GM18909 (cell line): ENCODE results near the gene OSER1.
"Not testable (repeated sequence)": the region's sequence is repeated elsewhere in the genome, so short reads cannot be mapped to it uniquely, and the experiment has no call there.

Source experiments
- ATAC-seq: cut with Tn5 transposase; IDR thresholded peaks from one replicate; pipeline ENCODE4 v1.9.1; 2021; ENCODE audit warnings: mild to moderate bottlenecking; ENCODE audit not compliant: unreplicated experiment, poor library complexity

Gene OSER1

GRCh38 chr20:44204156-44204831, 6.3 kb downstream of the OSER1 start:
- ATAC-seq = no peak

GRCh38 chr20:44203161-44203560, 7.4 kb downstream of the OSER1 start:
- ATAC-seq = no peak

GRCh38 chr20:44200983-44201382, 9.6 kb downstream of the OSER1 start:
- ATAC-seq = no peak

GRCh38 chr20:44200371-44200770, 10.2 kb downstream of the OSER1 start:
- no peak for ATAC-seq

GRCh38 chr20:44199877-44200276, 10.7 kb downstream of the OSER1 start:
- ATAC-seq = no peak

GRCh38 chr20:44198872-44199271, 11.7 kb downstream of the OSER1 start:
- ATAC-seq = no peak

- no peak for ATAC-seq
These were observed 14.3 kb downstream of the OSER1 start for GRCh38 chr20:44196271-44196670.

- no peak for ATAC-seq
These were observed 15.0 kb downstream of the OSER1 start for GRCh38 chr20:44195605-44196004.

GRCh38 chr20:44193801-44194200, 16.8 kb downstream of the OSER1 start:
- ATAC-seq = no peak

- not testable (repeated sequence) for ATAC-seq
These were observed 18.9 kb downstream of the OSER1 start for GRCh38 chr20:44191640-44192039.

GRCh38 chr20:44190197-44190852, 20.2 kb downstream of the OSER1 start:
- ATAC-seq = not testable (repeated sequence)

GRCh38 chr20:44188752-44189151, 21.8 kb downstream of the OSER1 start:
- no peak for ATAC-seq

GRCh38 chr20:44187772-44188709, 22.5 kb downstream of the OSER1 start:
- ATAC-seq = no peak

- no peak for ATAC-seq
These were observed 23.4 kb downstream of the OSER1 start, which contains the start of gene JPH2 for GRCh38 chr20:44187054-44187771. TSS of gene JPH2 (minus strand) at chr20:44187188. CDS start at chr20:44186705, 483 bp downstream.

GRCh38 chr20:44186674-44187053, 23.9 kb downstream of the OSER1 start:
- no peak for ATAC-seq

- no peak for ATAC-seq
These were observed 24.4 kb downstream of the OSER1 start for GRCh38 chr20:44186201-44186600.

GRCh38 chr20:44185574-44185973, 25.0 kb downstream of the OSER1 start:
- no peak for ATAC-seq

- no peak for ATAC-seq
These were observed 27.3 kb downstream of the OSER1 start for GRCh38 chr20:44183282-44183681.

GRCh38 chr20:44182863-44183262, 27.7 kb downstream of the OSER1 start:
- no peak for ATAC-seq

- ATAC-seq = no peak
These were observed 28.3 kb downstream of the OSER1 start for GRCh38 chr20:44182135-44182765.
